ENCODE measurements around the gene PAXX. TPM values are rescaled to one million over a fixed set of nuclear protein-coding genes. Genes with fewer than 3 reads are reported as not detected.

PAXX gene
- 36.9 and 65.2 TPM in 2 replicates for total RNA-seq

DNA sequence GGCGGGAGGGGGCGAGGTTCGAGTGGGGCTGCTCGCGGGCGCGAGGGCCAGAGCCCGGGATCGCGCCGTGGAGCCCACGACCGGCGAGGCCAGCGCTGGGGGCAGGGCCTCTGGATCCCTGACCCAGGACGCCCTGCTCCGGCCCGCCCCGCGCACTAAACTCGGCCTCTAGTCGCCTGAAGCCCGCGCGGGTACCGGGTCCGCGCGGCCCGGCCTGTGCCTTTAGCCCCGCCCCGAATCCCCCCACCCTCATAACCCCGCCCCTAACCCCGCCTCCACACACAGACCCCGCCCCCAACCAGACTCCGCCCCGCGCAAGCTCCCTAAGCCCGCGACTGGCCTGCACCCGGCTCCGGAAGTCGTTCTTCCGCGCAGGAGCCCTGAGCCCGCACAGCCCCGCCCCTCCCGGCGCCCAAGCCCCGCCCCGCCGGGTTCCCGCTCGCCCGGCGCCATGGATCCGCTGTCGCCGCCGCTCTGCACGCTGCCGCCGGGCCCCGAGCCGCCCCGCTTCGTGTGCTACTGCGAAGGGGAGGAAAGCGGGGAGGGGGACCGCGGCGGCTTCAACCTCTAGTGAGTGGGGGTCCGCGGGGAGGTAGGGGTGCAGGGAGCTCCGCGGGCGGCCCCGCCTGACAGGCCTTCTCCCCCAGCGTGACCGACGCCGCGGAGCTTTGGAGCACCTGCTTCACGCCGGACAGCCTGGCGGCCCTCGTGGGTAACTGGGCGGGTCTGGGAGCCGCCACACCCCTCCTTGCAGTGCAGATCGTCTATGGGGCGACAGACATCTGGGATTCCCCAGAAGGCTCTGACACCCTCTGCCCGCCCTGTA is at the start of gene PAXX:
PAXX (plus strand) TSS at position 430 of the 826 bp plus-strand sequence; CDS start at position 452, 22 bp downstream.

DNA sequence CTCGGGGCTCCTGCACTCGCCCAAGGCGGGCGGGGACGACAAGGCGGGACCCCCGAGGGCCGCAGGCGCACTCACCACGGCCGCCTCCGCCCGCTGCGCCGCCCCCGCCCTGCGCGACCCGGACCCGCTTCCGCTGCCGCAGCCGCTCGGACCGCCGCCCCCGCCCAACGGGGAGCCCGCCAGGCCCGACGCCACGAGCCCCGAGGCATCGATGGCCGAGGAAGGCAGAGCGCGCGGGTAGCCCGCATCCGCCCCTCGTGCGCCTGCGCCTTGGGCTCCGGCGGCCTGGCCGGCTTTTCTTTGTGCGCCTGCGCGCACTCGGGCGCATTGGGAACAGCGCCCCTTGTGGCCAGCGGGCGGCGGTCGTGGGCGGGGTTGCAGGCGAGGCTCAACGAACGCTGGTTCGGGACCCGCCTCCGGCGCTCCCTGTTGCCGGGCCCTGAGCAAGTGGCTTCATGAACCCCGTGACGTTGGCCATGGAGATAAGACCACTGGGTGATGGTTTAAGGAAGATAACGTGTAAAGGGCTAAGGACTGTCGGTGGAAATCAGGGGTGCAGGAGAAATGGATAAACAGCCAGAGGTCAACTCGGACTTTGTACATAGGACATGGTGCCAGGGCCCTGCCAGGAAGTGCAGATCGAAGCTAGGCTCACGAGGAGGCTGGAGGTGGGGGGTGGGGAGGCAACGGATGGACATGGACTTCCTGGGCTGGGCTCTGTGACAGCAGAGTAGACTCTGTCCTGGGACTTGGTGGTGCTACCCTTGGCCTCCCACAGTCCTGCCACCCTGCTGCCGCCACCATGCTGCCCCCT is 47.5 kb upstream of the PAXX start, which contains the start of the genes C8G and FBXW5:
C8G (plus strand) TSS at position 725 of the 814 bp plus-strand sequence; CDS start at position 803, 78 bp downstream.
FBXW5 (minus strand) TSS at position 220 of the 814 bp plus-strand sequence. CDS start 655 bp downstream, outside the sequence.

GRCh38 chr9:136951541-136952320 is 40.5 kb upstream of the PAXX start, which contains the start of gene LCN12:
TSS of gene LCN12 (plus strand) at chr9:136952273. CDS start at chr9:136952328, 55 bp downstream.

GRCh38 chr9:136977223-136977622 is 15.0 kb upstream of the PAXX start, which contains the start of gene PTGDS:
TSS of gene PTGDS (plus strand) at chr9:136977504. CDS start at chr9:136977579, 75 bp downstream.

GRCh38 chr9:136982232-136983051 is 9.8 kb upstream of the PAXX start, which contains the start of gene LCNL1:
TSS of gene LCNL1 (plus strand) at chr9:136982993. CDS start at chr9:136983587, 594 bp downstream.

DNA sequence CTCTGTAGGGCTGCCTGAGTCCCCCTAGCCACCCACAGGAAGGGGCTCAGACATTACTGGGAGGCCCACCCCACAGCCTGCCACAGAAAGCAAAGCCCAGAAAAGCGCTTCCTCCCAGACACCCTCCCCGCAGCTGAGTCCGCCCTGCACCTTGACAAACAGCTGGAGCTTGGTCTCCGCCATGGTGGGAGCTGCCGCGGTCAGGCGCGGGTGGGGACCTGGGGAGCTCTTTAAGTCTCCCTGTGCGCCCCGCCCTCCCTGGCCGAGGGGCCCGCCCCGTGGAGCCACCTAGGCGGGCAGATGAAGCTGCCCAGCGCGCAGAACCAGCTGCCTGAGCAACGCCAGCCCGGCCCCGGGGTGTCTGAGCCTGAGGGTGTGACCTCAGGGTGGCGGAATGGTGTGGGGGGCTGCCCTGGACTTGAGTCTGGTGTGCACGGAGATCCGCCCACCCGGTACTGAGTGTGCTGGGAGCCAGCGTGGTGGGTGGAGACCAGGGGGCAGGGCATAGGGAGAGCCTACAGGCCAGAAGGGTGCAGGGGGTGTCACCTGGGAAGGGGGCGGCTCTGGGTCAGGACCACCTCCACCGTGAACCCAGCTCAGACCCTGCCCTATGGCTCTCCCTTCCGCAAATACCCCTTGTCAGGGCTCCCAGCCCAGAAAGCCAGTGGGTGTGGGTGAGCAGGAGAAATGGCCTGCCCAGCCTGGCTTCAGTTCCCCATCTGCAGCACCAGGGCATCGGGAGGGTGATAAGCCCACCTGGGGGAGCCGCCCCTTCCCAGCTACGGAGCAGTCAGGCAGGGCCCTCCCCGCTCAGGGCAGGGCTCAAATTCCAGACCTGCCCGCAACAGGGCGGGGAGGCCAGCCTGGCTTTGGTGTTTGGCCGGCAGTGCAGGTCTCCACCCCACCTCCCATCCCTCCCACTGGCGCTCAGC is 4.4 kb downstream of the PAXX start, which contains the start of gene CLIC3:
CLIC3 (minus strand) TSS at position 208 of the 932 bp plus-strand sequence; CDS start at position 183, 25 bp downstream.

GRCh38 chr9:137027369-137028262 is 35.4 kb downstream of the PAXX start, which contains the start of gene ABCA2:
TSS of gene ABCA2 (minus strand) at chr9:137028237. CDS start at chr9:137028140, 97 bp downstream.

GRCh38 chr9:137031904-137032640 is 39.9 kb downstream of the PAXX start, which contains the start of gene FUT7:
TSS of gene FUT7 (minus strand) at chr9:137032088. CDS start at chr9:137031991, 97 bp downstream.

Other genes with a start within 250 kb of the PAXX start
- not detected in 2 replicates for gene LCN10, start 249.5 kb upstream of the PAXX start, total RNA-seq
- gene LCN6, start 243.9 kb upstream of the PAXX start, total RNA-seq = not detected in 2 replicates
- gene LCN8, start 234.2 kb upstream of the PAXX start, total RNA-seq = not detected in 2 replicates
- gene LCN15, start 227.9 kb upstream of the PAXX start, total RNA-seq = not detected in 2 replicates
- gene TMEM141, start 201.1 kb upstream of the PAXX start, total RNA-seq = 86.8 and 179 TPM in 2 replicates
- 0.35 TPM in 1 of 2 replicates, not detected in the other for gene CCDC183, start 196.1 kb upstream of the PAXX start, total RNA-seq
- gene RABL6, start 184.5 kb upstream of the PAXX start, total RNA-seq = 69.3 and 72.9 TPM in 2 replicates
- gene AJM1, start 149.9 kb upstream of the PAXX start, total RNA-seq = 2.0 TPM in 2 replicates
- 83.2 and 140 TPM in 2 replicates for gene PHPT1, start 143.0 kb upstream of the PAXX start, total RNA-seq
- 0.77 and 1.8 TPM in 2 replicates for gene MAMDC4, start 140.1 kb upstream of the PAXX start, total RNA-seq
- gene EDF1, start 126.1 kb upstream of the PAXX start, total RNA-seq = 303 and 404 TPM in 2 replicates
- 3.4 and 4.9 TPM in 2 replicates for gene TRAF2, start 105.9 kb upstream of the PAXX start, total RNA-seq
- 152 and 153 TPM in 2 replicates for gene FBXW5, start 47.7 kb upstream of the PAXX start, total RNA-seq
- gene C8G, start 47.2 kb upstream of the PAXX start, total RNA-seq = not detected in 2 replicates
- gene LCN12, start 40.1 kb upstream of the PAXX start, total RNA-seq = not detected in 2 replicates
- gene PTGDS, start 14.9 kb upstream of the PAXX start, total RNA-seq = 304 and 428 TPM in 2 replicates
- 1.4 and 2.2 TPM in 2 replicates for gene LCNL1, start 9.4 kb upstream of the PAXX start, total RNA-seq
- gene CLIC3, start 4.1 kb downstream of the PAXX start, total RNA-seq = 11.9 and 74.5 TPM in 2 replicates
- 14.5 and 18.3 TPM in 2 replicates for gene ABCA2, start 35.8 kb downstream of the PAXX start, total RNA-seq
- gene FUT7, start 39.7 kb downstream of the PAXX start, total RNA-seq = not detected in 2 replicates
- gene NPDC1, start 53.8 kb downstream of the PAXX start, total RNA-seq = 54.4 and 67.6 TPM in 2 replicates
- 0.09 and 0.12 TPM in 2 replicates for gene ENTPD2, start 61.6 kb downstream of the PAXX start, total RNA-seq
- gene SAPCD2, start 78.1 kb downstream of the PAXX start, total RNA-seq = 0.34 and 0.70 TPM in 2 replicates
- gene UAP1L1, start 85.1 kb downstream of the PAXX start, total RNA-seq = 12.0 and 13.6 TPM in 2 replicates
- 61.3 and 66.3 TPM in 2 replicates for gene MAN1B1, start 94.6 kb downstream of the PAXX start, total RNA-seq
- gene DPP7, start 122.3 kb downstream of the PAXX start, total RNA-seq = 106 and 123 TPM in 2 replicates
- gene GRIN1, start 146.7 kb downstream of the PAXX start, total RNA-seq = not detected in 2 replicates
- not detected in 2 replicates for gene LRRC26, start 177.6 kb downstream of the PAXX start, total RNA-seq
- gene TMEM210, start 179.6 kb downstream of the PAXX start, total RNA-seq = not detected in 2 replicates
- gene ANAPC2, start 196.1 kb downstream of the PAXX start, total RNA-seq = 10.4 and 10.9 TPM in 2 replicates
- gene SSNA1, start 196.3 kb downstream of the PAXX start, total RNA-seq = 65.7 and 87.8 TPM in 2 replicates
- gene TPRN, start 208.3 kb downstream of the PAXX start, total RNA-seq = 12.4 and 16.1 TPM in 2 replicates
- 30.5 and 33.1 TPM in 2 replicates for gene TMEM203, start 213.2 kb downstream of the PAXX start, total RNA-seq
- gene NDOR1, start 213.3 kb downstream of the PAXX start, total RNA-seq = 8.8 and 11.2 TPM in 2 replicates
- not detected in 2 replicates for gene RNF208, start 229.8 kb downstream of the PAXX start, total RNA-seq
- gene CYSRT1, start 232.8 kb downstream of the PAXX start, total RNA-seq = 0.17 TPM in 1 of 2 replicates, not detected in the other
- not detected in 2 replicates for gene RNF224, start 235.1 kb downstream of the PAXX start, total RNA-seq
- gene SLC34A3, start 238.5 kb downstream of the PAXX start, total RNA-seq = not detected in 2 replicates
- 115 and 248 TPM in 2 replicates for gene TUBB4B, start 248.9 kb downstream of the PAXX start, total RNA-seq

Measured in pericardium fibroblast (primary cell).